Upper lobe of left lung (tissue), 6 donors: ENCODE results near the gene DENND1A. TPM values are rescaled to one million over a fixed set of nuclear protein-coding genes. Genes with fewer than 3 reads are reported as not detected.

Source experiments
- ATAC-seq, 2 donors: fragments of 200-7000 bp; cut with Tn5 transposase; one replicate each; pipeline ENCODE4 v1.9.1; 2022; ENCODE audit warnings: mild to moderate bottlenecking in 2 of 2, moderate library complexity in 2 of 2; ENCODE audit not compliant: low FRiP score in 2 of 2
- DNase-seq, 2 donors: peaks; one replicate each; pipeline ENCODE4 v3.0.0-alpha.2; 2019 to 2020
- H3K27ac ChIP-seq, 4 donors: fragments of 200-600 bp; sonication (generic); one replicate each; pipeline ENCODE4 v1.5.1; 2016 to 2019
- H3K27me3 ChIP-seq, 4 donors: fragments of 200-600 bp; sonication (generic); one replicate each; pipeline ENCODE4 v1.5.1; 2017 to 2019
- H3K36me3 ChIP-seq, 4 donors: fragments of 200-600 bp; sonication (generic); one replicate each; pipeline ENCODE4 v1.5.1; 2016 to 2019
- H3K4me1 ChIP-seq, 4 donors: fragments of 200-600 bp; sonication (generic); one replicate each; pipeline ENCODE4 v1.5.1; 2018 to 2019
- H3K4me3 ChIP-seq, 4 donors: fragments of 200-600 bp; sonication (generic); one replicate each; pipeline ENCODE4 v1.5.1; 2017 to 2019; ENCODE audit warnings: mild to moderate bottlenecking in 2 of 4, moderate library complexity in 1 of 4
- H3K9me3 ChIP-seq, 4 donors: fragments of 200-600 bp; sonication (generic); one replicate each; pipeline ENCODE4 v1.5.1; 2018 to 2019
- CTCF ChIP-seq, 6 experiments: fragments of 450-650 bp in 4 of 6; fragments of 200-600 bp in 2 of 6; sonication (generic) in 2 of 6; IDR thresholded peaks; one replicate each; pipeline ENCODE4 v1.5.1; 2016 to 2019; ENCODE audit warnings: antibody characterized with exemption in 6 of 6
- EP300 ChIP-seq, 4 donors: sonication (generic); formaldehyde crosslinking; IDR thresholded peaks; one replicate each; pipeline ENCODE4 v1.5.1; 2017; ENCODE audit warnings: antibody characterized with exemption in 4 of 4, control low read depth in 2 of 4
- POLR2A ChIP-seq, 4 donors: fragments of 450-650 bp; IDR thresholded peaks; one replicate each; pipeline ENCODE4 v1.5.1; 2016 to 2017; ENCODE audit warnings: antibody characterized with exemption in 4 of 4, mild to moderate bottlenecking in 2 of 4
- POLR2AphosphoS5 ChIP-seq, 2 donors: sonication (generic); formaldehyde crosslinking; IDR thresholded peaks; one replicate each; pipeline ENCODE4 v1.5.1; 2017; ENCODE audit warnings: antibody characterized with exemption in 2 of 2
- WGBS, 2 donors: methylation state at CpG; one replicate each; pipeline ENCODE4 v1.1.5; 2017 to 2018; 5-methylcytosine and 5-hydroxymethylcytosine counted together
- total RNA-seq, 6 donors: library from RNA; depleted of rRNA in 4 of 6; stranded (reverse); fragments of >200 nt in 4 of 6; gene quantifications; one replicate each; pipeline versions ENCODE4 v1.1.0 to v1.2.1, GENCODE V29; 2016 to 2021
- donor health status: DM: no; HTN: no; CAD: no; lungs with moderate emphysema.
- donor health status: DM: no; HTN: yes; CAD: no; lungs with severe emphysema.

The DENND1A gene
- total RNA-seq, 6 donors from 2014 or later, result 9.8 to 46.1 (median 16.0) TPM

DNA sequence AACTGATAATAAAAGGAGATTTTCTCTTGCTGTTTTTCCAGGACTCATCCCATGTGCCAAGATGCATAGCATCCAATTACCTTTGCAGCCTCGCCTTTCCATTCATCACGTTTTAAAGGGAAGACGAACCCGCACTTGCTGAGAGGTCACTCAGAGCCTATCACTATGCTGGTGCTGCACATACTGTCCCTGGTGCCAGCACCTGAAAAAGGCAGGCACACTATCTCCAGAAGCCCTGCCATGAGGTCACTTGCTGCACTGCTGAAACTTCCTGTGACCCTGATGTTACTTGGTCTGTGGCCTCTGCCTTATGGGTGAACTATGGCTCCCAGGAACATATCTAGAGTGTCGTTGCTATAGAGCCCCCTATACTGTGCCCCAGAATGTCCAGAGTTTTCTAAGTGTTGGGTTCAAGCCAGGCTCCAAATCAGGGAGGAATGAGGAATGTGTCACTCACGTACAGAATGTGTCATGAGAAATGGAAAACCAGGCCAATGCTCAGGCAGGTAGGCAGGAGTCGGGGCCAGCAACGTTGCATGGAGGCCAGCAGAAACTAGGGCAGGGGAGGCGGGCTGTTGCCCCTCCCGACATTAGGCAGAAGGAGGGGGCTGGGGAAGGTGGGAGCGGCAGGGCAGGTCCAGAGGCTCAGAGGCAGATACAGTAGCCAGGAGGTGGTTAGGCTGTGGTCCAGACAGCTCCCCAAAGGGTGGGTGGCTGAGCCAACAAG is 311.8 kb downstream of the DENND1A start:
- H3K4me1 ChIP-seq, result no peaks in the 10 kb centered on the region
- DNase-seq, result peak in 1 of 2 donors; percentile 24
- H3K9me3 ChIP-seq, result no peaks in the 10 kb centered on the region
- H3K27me3 ChIP-seq, result no peaks in the 10 kb centered on the region
- ATAC-seq, result no peak
- H3K4me3 ChIP-seq, result no peak overlapping the region
- TF ChIP-seq CTCF (IDR thresholded peaks at IDR 0.05) (no peak), EP300 (IDR thresholded peaks at IDR 0.05) (no peak), POLR2AphosphoS5 (IDR thresholded peaks at IDR 0.05) (no peak), POLR2A (IDR thresholded peaks at IDR 0.05) (no peak)
- no peak overlapping the region for H3K27ac ChIP-seq
- H3K36me3 ChIP-seq, result no peaks in the 10 kb centered on the region
- 86% methylated on average over 10 to 11 of the region's 11 CpGs for WGBS, 2 donors

GRCh38 chr9:123617286-123617685 is 312.6 kb downstream of the DENND1A start:
- H3K36me3 ChIP-seq, result no peaks in the 10 kb centered on the region
- H3K27ac ChIP-seq, result no peak overlapping the region
- H3K4me3 ChIP-seq, result no peak overlapping the region
- no peak for ATAC-seq
- TF ChIP-seq POLR2A (IDR thresholded peaks at IDR 0.05) (no peak), EP300 (IDR thresholded peaks at IDR 0.05) (no peak), CTCF (IDR thresholded peaks at IDR 0.05) (no peak), POLR2AphosphoS5 (IDR thresholded peaks at IDR 0.05) (no peak)
- no peaks in the 10 kb centered on the region for H3K9me3 ChIP-seq
- no peaks in the 10 kb centered on the region for H3K27me3 ChIP-seq
- no peak for DNase-seq
- H3K4me1 ChIP-seq, result no peaks in the 10 kb centered on the region
- 96 to 97% methylated on average over 9 of the region's 9 CpGs for WGBS, 2 donors

- Histone ChIP-seq H3K27me3 (no peaks in the 10 kb centered on the region), H3K4me3 (no peak overlapping the region), H3K27ac (no peak overlapping the region), H3K9me3 (no peaks in the 10 kb centered on the region), H3K4me1 (no peaks in the 10 kb centered on the region), H3K36me3 (no peaks in the 10 kb centered on the region)
- ATAC-seq (no peak), DNase-seq (no peak)
- TF ChIP-seq EP300 (IDR thresholded peaks at IDR 0.05) (no peak), POLR2A (IDR thresholded peaks at IDR 0.05) (no peak), POLR2AphosphoS5 (IDR thresholded peaks at IDR 0.05) (no peak), CTCF (IDR thresholded peaks at IDR 0.05) (no peak)
- 95 to 96% methylated on average over 8 of the region's 8 CpGs for WGBS, 2 donors
Measured at GRCh38 chr9:123616707-123617106, 313.2 kb downstream of the DENND1A start.

GRCh38 chr9:123615381-123615780 is 314.5 kb downstream of the DENND1A start:
- DNase-seq (no peak), ATAC-seq (no peak)
- Histone ChIP-seq H3K9me3 (no peaks in the 10 kb centered on the region), H3K27ac (no peak overlapping the region), H3K4me1 (no peaks in the 10 kb centered on the region), H3K27me3 (no peaks in the 10 kb centered on the region), H3K36me3 (no peaks in the 10 kb centered on the region), H3K4me3 (no peak overlapping the region)
- TF ChIP-seq EP300 (IDR thresholded peaks at IDR 0.05) (no peak), POLR2A (IDR thresholded peaks at IDR 0.05) (no peak), CTCF (IDR thresholded peaks at IDR 0.05) (no peak), POLR2AphosphoS5 (IDR thresholded peaks at IDR 0.05) (no peak)
- WGBS, 2 donors, result 100% methylated on average over 1 of the region's 1 CpG
